A673 (cell line): ENCODE measurements around the gene VCAN.

Experiments used
- EZH2 ChIP-seq: fragments of 200-600 bp; sonication (generic); IDR thresholded peaks from 2 replicates; pipeline ENCODE4 v1.6.1; 2017; ENCODE audit warnings: borderline replicate concordance, low read depth, mild to moderate bottlenecking, mixed read lengths, antibody characterized with exemption, low read length; ENCODE audit not compliant: poor library complexity, severe bottlenecking
- TF ChIP-seq, protein P1 (sequence below): fragments of 300-800, 200-600 bp; sonication (generic); conservative IDR thresholded peaks from 2 replicates; pipeline ENCODE4 v1.5.1; 2017; ENCODE audit warnings: low read depth, mild to moderate bottlenecking, antibody characterized with exemption, low read length, moderate library complexity, mixed read lengths

DNA sequence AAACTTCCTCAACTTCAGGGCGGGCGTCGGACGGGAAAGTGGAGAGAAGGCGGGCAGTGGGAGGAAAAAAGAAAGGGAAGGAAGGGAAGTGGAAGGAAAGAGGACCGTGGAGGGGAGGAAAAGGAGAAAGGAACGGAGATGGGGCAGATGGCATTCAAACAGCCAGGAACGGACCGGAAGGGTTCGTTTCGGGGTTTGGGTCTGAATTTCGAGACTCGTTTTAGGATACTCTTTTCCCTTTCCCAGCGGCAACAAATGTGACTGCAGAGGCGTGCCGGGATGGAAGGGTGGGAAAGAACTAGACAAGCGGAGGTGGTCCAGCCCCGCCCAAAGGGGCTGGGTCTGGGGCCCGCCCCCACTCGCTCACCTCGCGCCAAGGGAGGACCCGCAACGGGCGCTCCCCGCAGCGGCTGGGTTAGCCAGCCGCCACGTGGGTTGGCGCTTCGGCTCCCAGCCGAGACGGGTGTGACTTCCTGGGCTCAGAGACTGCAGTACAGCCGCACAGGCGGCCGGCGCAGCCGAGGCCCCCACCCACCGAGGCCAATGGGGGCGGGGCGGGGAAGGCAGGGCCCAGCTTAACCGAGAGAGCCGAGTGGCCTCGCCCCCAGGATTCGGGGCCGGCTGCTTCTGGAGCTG lies 2.7 kb downstream of the VCAN start:
- no peak for TF ChIP-seq EZH2
- TF ChIP-seq, protein P1, sequence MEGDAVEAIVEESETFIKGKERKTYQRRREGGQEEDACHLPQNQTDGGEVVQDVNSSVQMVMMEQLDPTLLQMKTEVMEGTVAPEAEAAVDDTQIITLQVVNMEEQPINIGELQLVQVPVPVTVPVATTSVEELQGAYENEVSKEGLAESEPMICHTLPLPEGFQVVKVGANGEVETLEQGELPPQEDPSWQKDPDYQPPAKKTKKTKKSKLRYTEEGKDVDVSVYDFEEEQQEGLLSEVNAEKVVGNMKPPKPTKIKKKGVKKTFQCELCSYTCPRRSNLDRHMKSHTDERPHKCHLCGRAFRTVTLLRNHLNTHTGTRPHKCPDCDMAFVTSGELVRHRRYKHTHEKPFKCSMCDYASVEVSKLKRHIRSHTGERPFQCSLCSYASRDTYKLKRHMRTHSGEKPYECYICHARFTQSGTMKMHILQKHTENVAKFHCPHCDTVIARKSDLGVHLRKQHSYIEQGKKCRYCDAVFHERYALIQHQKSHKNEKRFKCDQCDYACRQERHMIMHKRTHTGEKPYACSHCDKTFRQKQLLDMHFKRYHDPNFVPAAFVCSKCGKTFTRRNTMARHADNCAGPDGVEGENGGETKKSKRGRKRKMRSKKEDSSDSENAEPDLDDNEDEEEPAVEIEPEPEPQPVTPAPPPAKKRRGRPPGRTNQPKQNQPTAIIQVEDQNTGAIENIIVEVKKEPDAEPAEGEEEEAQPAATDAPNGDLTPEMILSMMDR: no peak
